ENCODE results near the gene PRSS56. TPM values are rescaled to one million over a fixed set of nuclear protein-coding genes. Genes with fewer than 3 reads are reported as not detected.

The PRSS56 gene
- total and polyA plus RNA-seq, 2 of the 13 experiments (the other 11 are each of a cell fraction or from before 2014, with no cell fraction given), result not detected

GRCh38 chr2:232550354-232551249 lies 30.4 kb downstream of the PRSS56 start, which contains the start of the genes EIF4E2 and TIGD1:
TSS of gene EIF4E2 (plus strand) at chr2:232550689. CDS start at chr2:232550725, 36 bp downstream.
TSS of gene TIGD1 (minus strand) at chr2:232550557. CDS start at chr2:232549882, 675 bp downstream.
- intact Hi-C loops (cut with micrococcal nuclease; ENCODE audit: unreplicated experiment), result loop anchor here (1.0 to 5.0 kb wide), 2 partner anchors 25 to 763 kb away; partner anchors contain the start of gene COPS7B
- Histone ChIP-seq H3K4me3 (replicated peaks in 1 of 3; ENCODE audit: insufficient read depth in 1 of 3, low read depth in 2 of 3, low read length in 3 of 3) (peak within 1 kb of the TSS; percentile 73 to 85 (median 85)), H3K27me3 (ENCODE audit: control insufficient read depth in 1 of 2, insufficient read depth in 2 of 2, low read length in 2 of 2) (no peaks in the 10 kb centered on the region; a peak in 1 of 5 replicates), H3K27ac (ENCODE audit: extremely low read length, insufficient read depth, low read length) (peak within 1 kb of the TSS; percentile 95), H3K9ac (ENCODE audit: insufficient read depth, low read depth, low read length) (peak within 1 kb of the TSS; percentile 94), H3K4me1 (ENCODE audit: insufficient read depth, low read length) (peaks cover 58% of the 10 kb centered on the region), H3K9me3 (ENCODE audit: low read length) (peaks cover 9% of the 10 kb centered on the region; the same call in 1 of the 2 replicates), H3K4me2 (ENCODE audit: low read depth, low read length) (peak within 1 kb of the TSS; percentile 85), H2AFZ (ENCODE audit: low read length) (no peak within 1 kb of the TSS), H4K20me1 (ENCODE audit: insufficient read depth, low read length) (no peaks in the 10 kb centered on the region), H3K79me2 (ENCODE audit: insufficient read depth, low read length) (peaks cover 64% of the 10 kb centered on the region), H3K36me3 (replicated peaks in 1 of 2; ENCODE audit: control insufficient read depth in 1 of 2, insufficient read depth in 2 of 2, low read length in 2 of 2) (peaks cover 5 to 18% of the 10 kb centered on the region in 2 experiments; a peak in 4 of 5 replicates)
- in situ Hi-C loops (cut with HindIII; ENCODE audit: extremely low pct_ligation_motif_present, low pct_unique_long_range_greater_than_20kb), result no loop called here
- TSS peak; percentile 65 for BruUV-seq (replicated peaks)
- POLR2A ChIA-PET, result interaction anchor here (0.5 to 1.5 kb wide), 19 partner anchors 10 to 899 kb away, joined by 3 to 11 read pairs (median 3); partner anchors contain the start of genes CHRND, GIGYF2, PDE6D and SAG
- 2% methylated on average over 15 of the region's 81 CpGs for WGBS (ENCODE audit: low lambda C conversion rate)
- DNase-seq (ENCODE audit: low spot score) (peak; percentile 95), ATAC-seq (peak; percentile 98), FAIRE-seq (peak; percentile 26)
- CTCF ChIA-PET (ENCODE audit: low intra/inter-chr PET ratio, low total read pairs), result interaction anchor here (1.1 kb wide), 1 partner anchor 55 kb away, joined by 5 read pairs; no protein-coding TSS in a partner anchor
- TF ChIP-seq CHD4 (IDR thresholded peaks at IDR 0.05; ENCODE audit: borderline replicate concordance, low read length), result peak; percentile 95; the same call in 1 of the 2 replicates
- peak; percentile 82; the same call in 1 of the 2 replicates for TF ChIP-seq NCOA2 (CRISPR knock-in tag; IDR thresholded peaks at IDR 0.05)
- TF ChIP-seq HES4 (CRISPR knock-in tag; IDR thresholded peaks at IDR 0.05; ENCODE audit: borderline replicate concordance), result peak; percentile 100
- peak; percentile 0; the same call in 1 of the 2 replicates for TF ChIP-seq NR3C1 (CRISPR knock-in tag; IDR thresholded peaks at IDR 0.05)
- TF ChIP-seq PHF21A (CRISPR knock-in tag; IDR thresholded peaks at IDR 0.05), result peak; percentile 98
- peak; percentile 94 for TF ChIP-seq HMGXB3 (CRISPR knock-in tag; IDR thresholded peaks at IDR 0.05; ENCODE audit: borderline replicate concordance)
- TF ChIP-seq MED13 (CRISPR knock-in tag; IDR thresholded peaks at IDR 0.05), result peak; percentile 91
- TF ChIP-seq HDAC6 (IDR thresholded peaks at IDR 0.05; ENCODE audit: low read depth, low read length), result no peak
- peak; percentile 77 for TF ChIP-seq SIX4 (CRISPR knock-in tag; IDR thresholded peaks at IDR 0.05)
- TF ChIP-seq ZNF710 (CRISPR knock-in tag; IDR thresholded peaks at IDR 0.05; ENCODE audit: borderline replicate concordance), result peak; percentile 94; the same call in 1 of the 2 replicates
- TF ChIP-seq ZNF530 (CRISPR knock-in tag; IDR thresholded peaks at IDR 0.05; ENCODE audit: low read depth), result peak; percentile 31; the same call in 1 of the 2 replicates
- peak; percentile 95 for TF ChIP-seq TAF1 (CRISPR knock-in tag; IDR thresholded peaks at IDR 0.05)
- peak; percentile 94 for TF ChIP-seq SP4 (CRISPR knock-in tag; IDR thresholded peaks at IDR 0.05)
- TF ChIP-seq ZNF343 (CRISPR knock-in tag; IDR thresholded peaks at IDR 0.05), result peak; percentile 99
- peak; percentile 89; the same call in 1 of the 2 replicates for TF ChIP-seq ZNF776 (CRISPR knock-in tag; IDR thresholded peaks at IDR 0.05)
- peak; percentile 93 for TF ChIP-seq NR2C2 (CRISPR knock-in tag; IDR thresholded peaks at IDR 0.05; ENCODE audit: borderline replicate concordance)
- peak; percentile 99 for TF ChIP-seq ZNF552 (CRISPR knock-in tag; IDR thresholded peaks at IDR 0.05; ENCODE audit: borderline replicate concordance)

Measured in HepG2 (cell line).